GM12864 (cell line): ENCODE measurements around the gene TPT1.

Experiments used
- DNase-seq: peaks from one replicate; pipeline ENCODE4 v3.0.0-alpha.2; 2011; ENCODE audit warnings: low read depth
- H3K4me3 ChIP-seq: 2 replicates; pipeline ENCODE4 v1.5.1; 2011; ENCODE audit warnings: mild to moderate bottlenecking, low read depth, low read length, control low read depth
- TF ChIP-seq, protein P1 (sequence below): IDR thresholded peaks from 2 replicates; pipeline ENCODE4 v1.5.1; 2011; ENCODE audit warnings: low read depth, mild to moderate bottlenecking, moderate library complexity, low read length, control low read depth, inconsistent platforms; ENCODE audit errors: missing control alignments

Gene TPT1

DNA sequence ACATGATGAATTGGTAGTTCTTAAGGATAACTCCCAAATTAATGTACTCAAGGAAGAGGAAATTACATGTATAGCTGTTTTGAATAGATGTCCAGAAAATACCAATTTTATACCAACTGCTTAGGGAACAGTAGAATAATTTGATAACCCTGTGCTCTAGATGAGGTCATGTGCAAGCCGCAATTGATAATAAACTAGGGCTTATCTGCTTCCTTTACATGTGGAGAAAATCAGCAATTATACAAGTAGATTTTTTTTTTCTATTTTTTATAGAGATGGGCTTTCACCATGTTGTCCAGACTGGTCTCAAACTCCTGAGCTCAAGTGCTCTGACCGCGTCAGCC, 9.3 kb downstream of the TPT1 start:
- TF ChIP-seq, protein P1, sequence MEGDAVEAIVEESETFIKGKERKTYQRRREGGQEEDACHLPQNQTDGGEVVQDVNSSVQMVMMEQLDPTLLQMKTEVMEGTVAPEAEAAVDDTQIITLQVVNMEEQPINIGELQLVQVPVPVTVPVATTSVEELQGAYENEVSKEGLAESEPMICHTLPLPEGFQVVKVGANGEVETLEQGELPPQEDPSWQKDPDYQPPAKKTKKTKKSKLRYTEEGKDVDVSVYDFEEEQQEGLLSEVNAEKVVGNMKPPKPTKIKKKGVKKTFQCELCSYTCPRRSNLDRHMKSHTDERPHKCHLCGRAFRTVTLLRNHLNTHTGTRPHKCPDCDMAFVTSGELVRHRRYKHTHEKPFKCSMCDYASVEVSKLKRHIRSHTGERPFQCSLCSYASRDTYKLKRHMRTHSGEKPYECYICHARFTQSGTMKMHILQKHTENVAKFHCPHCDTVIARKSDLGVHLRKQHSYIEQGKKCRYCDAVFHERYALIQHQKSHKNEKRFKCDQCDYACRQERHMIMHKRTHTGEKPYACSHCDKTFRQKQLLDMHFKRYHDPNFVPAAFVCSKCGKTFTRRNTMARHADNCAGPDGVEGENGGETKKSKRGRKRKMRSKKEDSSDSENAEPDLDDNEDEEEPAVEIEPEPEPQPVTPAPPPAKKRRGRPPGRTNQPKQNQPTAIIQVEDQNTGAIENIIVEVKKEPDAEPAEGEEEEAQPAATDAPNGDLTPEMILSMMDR: no peak
- DNase-seq: no peak
- no peak overlapping the region for H3K4me3 ChIP-seq

DNA sequence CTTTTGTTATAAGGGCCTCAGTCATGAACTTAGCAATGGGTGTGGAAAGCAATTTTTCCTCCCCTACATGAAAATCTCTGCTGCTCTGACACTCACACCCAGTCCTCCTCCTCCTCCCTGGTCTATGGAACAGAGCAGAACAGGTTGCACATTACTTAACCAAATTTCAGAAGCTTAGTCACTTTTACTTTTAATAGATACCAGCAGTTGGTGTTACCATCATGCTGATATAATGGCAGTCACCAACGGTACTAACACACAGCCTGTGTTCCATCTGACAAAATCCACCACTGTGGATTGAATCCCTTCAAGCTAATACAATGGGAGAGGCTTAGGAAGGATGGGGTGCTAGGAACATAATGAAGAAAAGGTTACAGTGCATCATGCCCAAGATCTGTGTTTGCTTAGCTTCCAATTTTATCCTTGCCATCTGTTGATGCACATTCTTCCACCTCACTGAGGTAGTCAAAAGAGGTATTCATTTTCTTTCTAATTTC, 9.8 kb downstream of the TPT1 start:
- TF ChIP-seq, protein P1: no peak
- DNase-seq: no peak
- no peak overlapping the region for H3K4me3 ChIP-seq

DNA sequence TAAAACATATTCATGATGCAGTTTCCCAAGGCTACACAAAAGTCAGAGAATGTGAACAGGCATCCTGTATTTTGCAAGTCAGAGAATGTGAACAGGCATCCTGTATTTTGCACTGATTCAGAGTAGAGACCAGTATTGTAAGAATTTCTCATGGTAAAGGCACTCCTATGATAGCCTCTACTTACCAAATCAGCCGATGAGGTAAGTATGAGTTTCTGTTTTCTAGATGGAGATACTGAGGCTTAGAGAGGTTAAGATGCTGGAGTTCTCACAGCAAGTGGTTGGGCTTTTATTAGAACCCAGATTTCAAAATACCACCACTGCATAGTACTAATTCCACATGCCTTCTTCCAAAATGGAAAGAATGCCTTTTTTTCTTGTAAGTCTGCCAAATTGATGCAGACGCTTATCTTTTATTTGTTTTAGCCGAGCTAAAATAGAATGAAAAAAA, 12.3 kb downstream of the TPT1 start:
- TF ChIP-seq, protein P1: no peak
- DNase-seq: no peak
- no peak overlapping the region for H3K4me3 ChIP-seq

DNA sequence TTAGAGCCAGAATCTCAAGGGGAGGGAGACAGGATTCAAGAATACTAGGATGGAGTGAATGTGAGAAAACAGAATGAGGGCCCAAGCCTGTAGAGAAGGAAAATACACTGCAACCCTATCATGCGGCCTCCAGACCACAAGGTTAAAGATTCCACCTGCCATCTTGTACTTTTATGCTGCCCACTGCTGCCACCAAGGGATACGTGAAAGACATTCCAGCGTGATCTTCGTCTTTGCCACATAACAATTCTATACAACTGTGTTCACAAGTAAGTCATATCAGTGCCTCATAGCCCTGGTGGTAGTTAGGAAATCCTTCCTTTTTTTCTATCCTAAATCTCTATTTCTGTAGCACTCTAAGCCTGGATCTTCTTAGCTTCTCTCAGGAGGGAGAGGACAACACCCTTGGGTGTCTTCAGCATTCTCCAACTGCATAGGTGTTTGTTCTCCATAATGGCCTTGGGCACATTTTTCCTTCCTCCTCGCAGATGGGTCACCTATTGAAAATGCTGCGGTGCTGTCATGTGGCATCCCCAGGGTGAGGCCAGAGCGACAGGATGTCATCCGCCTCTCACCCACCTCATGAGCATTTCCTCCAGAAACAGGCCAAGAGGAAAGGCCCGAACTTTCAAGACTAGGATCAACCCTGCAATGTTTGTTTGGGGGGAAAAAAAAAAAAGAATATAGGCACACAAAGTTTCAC, 13.6 kb downstream of the TPT1 start:
- TF ChIP-seq, protein P1: no peak
- no peak overlapping the region for H3K4me3 ChIP-seq
- no peak for DNase-seq

DNA sequence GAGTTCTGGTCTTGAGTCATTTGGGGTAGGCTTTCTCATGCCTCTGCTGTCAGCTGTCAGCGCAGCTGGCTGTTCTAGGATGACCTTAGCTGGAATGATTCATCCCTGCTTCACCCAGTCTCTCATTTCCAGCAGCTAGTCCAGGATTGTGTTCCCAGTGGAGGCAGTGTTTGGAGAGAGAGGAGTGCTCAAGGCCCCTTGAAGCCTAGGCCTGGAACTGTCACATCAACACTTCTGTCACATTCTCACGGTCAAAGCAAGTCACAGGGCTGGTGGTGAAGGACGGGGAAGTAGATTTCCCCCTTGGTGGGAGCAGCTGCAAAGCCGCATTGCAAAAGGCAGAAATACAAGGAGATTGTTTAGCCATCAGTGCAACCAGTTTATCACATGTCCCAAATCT, 15.2 kb downstream of the TPT1 start:
- no peak overlapping the region for H3K4me3 ChIP-seq
- no peak for DNase-seq
- TF ChIP-seq, protein P1: no peak

DNA sequence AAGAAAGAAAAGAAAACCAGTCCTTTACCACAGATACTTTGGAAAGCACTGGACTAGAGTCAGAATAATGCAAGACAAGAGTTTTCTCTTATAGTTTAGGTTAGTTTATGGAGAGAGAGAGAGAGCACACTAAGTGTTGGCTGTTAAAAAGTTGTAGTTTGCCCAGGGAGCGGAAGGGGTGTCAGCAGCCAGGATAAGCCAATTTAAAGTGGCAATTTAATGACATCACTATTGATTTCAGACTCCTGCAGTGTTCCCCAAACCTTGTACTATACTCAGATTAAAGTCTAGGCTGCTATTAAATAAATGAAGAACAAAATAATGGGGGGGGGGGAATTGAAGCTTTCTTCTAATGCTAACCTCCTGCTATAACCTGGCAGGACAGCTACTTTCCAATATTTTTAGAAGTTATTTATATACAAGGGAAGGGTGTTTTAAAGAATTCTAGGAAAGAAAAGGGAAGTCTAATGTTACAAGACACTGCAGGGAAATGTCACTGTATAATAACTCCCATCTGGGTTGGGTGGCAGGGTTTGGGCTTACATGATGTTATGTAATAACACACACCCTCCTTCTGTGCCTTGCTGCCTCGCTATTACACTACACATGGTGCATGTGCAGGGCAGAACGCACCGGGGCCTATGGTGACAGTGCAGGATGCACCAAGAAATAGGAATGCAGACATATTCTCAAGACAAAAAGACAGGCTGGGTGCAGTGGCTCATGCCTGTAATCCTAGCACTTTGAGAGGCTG, 19.9 kb downstream of the TPT1 start:
- no peak overlapping the region for H3K4me3 ChIP-seq
- no peak for DNase-seq
- TF ChIP-seq, protein P1: no peak
